ENCODE results near the gene GRSF1.
A peak's percentile ranks its signal among the peaks of the same experiment; 100 is the strongest.

The GRSF1 gene

GRCh38 chr4:70868778-70869177 is 29.1 kb upstream of the GRSF1 start:
- no peak overlapping the region for H3K4me3 ChIP-seq (replicated peaks in 1 of 2; ENCODE audit: low read depth in 2 of 2, low read length in 2 of 2)
- no peak for TF ChIP-seq CTCF (IDR thresholded peaks at IDR 0.05; ENCODE audit: low read depth, low read length)
- no peak for DNase-seq (ENCODE audit: low read depth in 2 of 2)

GRCh38 chr4:70863099-70863790 is 23.6 kb upstream of the GRSF1 start:
- H3K4me3 ChIP-seq (replicated peaks in 1 of 2; ENCODE audit: low read depth in 2 of 2, low read length in 2 of 2): no peak overlapping the region
- DNase-seq (ENCODE audit: low read depth in 2 of 2): no peak
- no peak for TF ChIP-seq CTCF (IDR thresholded peaks at IDR 0.05; ENCODE audit: low read depth, low read length)

- no peak for TF ChIP-seq CTCF (IDR thresholded peaks at IDR 0.05; ENCODE audit: low read depth, low read length)
- no peak overlapping the region for H3K4me3 ChIP-seq (replicated peaks in 1 of 2; ENCODE audit: low read depth in 2 of 2, low read length in 2 of 2)
- no peak for DNase-seq (ENCODE audit: low read depth in 2 of 2)
These were observed 19.4 kb upstream of the GRSF1 start for GRCh38 chr4:70859066-70859465.

- H3K4me3 ChIP-seq (replicated peaks in 1 of 2; ENCODE audit: low read depth in 2 of 2, low read length in 2 of 2): no peak overlapping the region
- no peak for TF ChIP-seq CTCF (IDR thresholded peaks at IDR 0.05; ENCODE audit: low read depth, low read length)
- no peak for DNase-seq (ENCODE audit: low read depth in 2 of 2)
These were observed 18.8 kb upstream of the GRSF1 start for GRCh38 chr4:70858454-70858853.

GRCh38 chr4:70855464-70855863 is 15.8 kb upstream of the GRSF1 start:
- no peak overlapping the region for H3K4me3 ChIP-seq (replicated peaks in 1 of 2; ENCODE audit: low read depth in 2 of 2, low read length in 2 of 2)
- peak in 1 of 2 donors; percentile 47 for DNase-seq (ENCODE audit: low read depth in 2 of 2)
- TF ChIP-seq CTCF (IDR thresholded peaks at IDR 0.05; ENCODE audit: low read depth, low read length): no peak

- no peak for TF ChIP-seq CTCF (IDR thresholded peaks at IDR 0.05; ENCODE audit: low read depth, low read length)
- no peak overlapping the region for H3K4me3 ChIP-seq (replicated peaks in 1 of 2; ENCODE audit: low read depth in 2 of 2, low read length in 2 of 2)
- DNase-seq (ENCODE audit: low read depth in 2 of 2): no peak
These were observed 9.6 kb upstream of the GRSF1 start for GRCh38 chr4:70849291-70849690.

GRCh38 chr4:70844180-70844579 is 4.5 kb upstream of the GRSF1 start:
- H3K4me3 ChIP-seq (replicated peaks in 1 of 2; ENCODE audit: low read depth in 2 of 2, low read length in 2 of 2): no peak overlapping the region
- DNase-seq (ENCODE audit: low read depth in 2 of 2): no peak
- no peak for TF ChIP-seq CTCF (IDR thresholded peaks at IDR 0.05; ENCODE audit: low read depth, low read length)

Data from cardiac fibroblast (primary cell).